ENCODE results near the gene IZUMO4.
A peak's percentile ranks its signal among the peaks of the same experiment; 100 is the strongest.

IZUMO4 gene

DNA sequence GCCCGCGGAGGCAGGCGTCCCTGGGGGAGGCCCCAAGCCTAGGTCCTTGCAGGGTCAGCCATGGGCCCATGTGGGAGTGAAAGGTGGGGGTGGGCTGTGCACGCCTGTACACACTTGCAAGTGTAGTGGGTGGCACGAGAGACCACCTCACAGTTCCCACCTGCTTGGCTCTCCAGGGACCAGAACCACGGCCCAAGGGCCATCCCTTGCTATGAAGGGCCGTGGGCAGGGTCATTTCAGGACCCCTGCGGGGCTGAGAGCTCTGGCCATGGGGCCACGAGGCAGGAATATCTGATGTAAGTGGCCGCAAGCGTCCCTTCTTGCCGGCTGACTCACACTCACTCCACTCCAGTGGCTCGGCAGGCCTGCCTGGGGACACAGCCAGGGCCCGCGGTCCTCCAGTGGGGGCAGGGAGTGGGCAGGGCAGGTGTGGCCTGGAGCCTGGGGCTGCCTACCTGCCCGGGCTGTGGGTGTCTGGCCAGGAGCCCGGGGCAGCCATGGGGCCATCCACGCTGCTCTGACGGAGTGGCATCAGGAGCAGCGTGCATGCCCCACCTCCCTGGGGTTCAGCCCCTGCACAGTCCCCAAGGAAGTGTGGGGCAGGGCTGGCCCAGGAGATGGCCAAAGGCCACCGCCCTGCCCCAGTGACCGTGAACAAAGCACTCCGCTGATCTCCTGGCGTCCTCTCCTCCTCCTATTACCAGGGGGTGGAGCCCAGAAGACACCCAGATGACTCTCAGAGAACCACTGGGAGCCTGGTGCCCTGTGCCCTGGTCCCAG lies 37.1 kb upstream of the IZUMO4 start:
- DNase-seq, result no peak

GRCh38 chr19:2060884-2061494 lies 35.7 kb upstream of the IZUMO4 start:
- peak; percentile 42 for DNase-seq

DNA sequence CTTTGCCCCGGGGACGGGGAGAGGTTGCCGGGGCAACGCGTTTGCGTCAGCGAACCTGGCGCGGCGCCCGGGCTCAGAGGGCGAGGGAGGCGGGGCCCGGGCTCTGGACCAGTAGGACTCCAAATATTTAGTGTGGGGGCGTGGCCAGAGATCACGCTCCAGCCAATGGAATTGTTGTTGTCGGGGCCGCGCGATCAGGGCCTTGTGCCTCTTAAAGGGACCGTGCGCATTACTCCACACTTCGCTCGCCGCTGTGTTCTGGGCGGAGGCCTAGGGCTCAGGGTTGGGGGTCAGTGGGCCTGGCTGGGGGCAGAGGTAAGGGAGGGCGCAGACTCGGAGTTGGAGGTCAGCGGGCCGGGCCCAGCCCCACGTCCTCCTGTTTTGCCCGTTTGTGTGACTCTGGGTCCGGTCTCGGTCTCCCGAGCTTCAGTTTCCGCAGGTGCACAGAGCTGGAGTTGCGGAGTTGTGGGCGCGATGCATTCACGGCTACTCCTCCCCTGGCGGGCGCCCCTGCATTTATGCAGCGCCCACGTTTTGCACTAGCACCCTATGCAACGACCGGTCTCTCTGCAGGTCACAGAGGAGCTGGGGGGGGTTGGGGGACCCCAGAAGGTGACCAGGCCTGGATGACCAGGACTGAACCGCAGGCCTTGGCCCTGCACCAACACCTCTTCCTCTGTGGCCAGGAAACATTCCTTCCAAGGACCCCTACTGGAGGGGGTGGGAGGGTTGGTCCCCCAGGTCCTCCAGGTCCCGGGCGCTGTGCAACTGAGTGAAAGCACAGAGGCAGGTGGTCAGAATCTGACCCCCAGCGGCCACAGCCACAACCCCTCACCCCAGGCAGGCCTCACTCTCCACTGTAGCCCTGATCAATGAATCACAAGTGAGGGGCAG lies 35.0 kb upstream of the IZUMO4 start:
- peak; percentile 99 for DNase-seq

DNA sequence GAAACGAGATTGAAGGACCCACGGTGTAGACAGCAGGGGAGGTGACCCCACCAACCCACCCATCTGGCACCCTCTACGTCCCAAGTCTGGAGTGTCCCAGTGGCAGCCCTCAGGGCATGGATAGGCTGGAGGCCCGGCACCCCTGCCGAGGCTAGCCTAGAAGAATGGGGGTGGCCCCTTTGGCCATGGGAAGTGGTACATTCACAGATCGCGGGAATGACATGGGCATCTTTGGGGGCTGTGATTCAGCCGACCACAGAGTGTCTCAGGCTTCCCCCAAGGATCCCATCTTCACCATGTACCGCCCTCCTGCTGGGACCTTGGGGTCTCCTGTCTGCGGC lies 34.4 kb upstream of the IZUMO4 start:
- DNase-seq, result no peak

- DNase-seq, result no peak
These were observed 33.9 kb upstream of the IZUMO4 start for GRCh38 chr19:2062770-2063169.

DNA sequence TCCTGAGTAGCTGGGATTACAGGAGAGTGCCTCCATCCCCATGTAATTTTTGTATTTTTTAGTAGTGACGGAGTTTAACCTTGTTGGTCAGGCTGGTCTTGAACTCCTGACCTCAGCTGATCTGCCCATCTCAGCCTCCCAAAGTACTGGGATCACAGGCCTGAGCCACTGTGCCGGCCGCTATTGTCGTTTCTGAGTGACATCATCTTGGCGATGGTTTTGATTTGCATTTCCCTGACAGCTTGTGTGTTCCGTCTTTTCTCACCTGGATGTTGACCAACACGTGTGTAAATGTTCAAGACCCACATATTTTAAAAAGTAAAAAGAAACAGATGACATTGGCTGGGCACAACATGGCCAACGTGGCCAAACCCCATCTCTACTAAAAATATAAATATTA lies 32.9 kb upstream of the IZUMO4 start:
- DNase-seq, result no peak

DNA sequence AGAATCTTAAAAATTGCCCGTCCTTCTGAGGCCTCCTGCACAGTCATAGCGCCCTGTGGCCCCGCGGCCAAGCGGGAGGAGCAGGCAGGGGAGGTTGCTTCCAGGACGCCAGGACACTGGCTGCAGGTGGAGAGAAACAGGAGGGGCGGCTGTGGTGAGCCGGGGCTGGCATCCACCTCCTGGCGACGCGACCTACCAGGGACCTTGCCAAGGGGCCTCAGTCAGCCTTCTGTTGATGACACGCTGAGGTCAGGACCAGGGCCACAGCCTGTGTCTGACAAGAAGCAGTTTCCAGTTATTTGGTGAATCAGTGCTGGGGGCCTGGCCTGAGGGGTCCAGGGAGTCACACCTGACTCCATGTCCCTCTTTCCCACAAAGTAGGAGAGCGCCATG lies 32.3 kb upstream of the IZUMO4 start:
- DNase-seq, result no peak

- no peak for DNase-seq
These were observed 31.8 kb upstream of the IZUMO4 start for GRCh38 chr19:2064788-2065524.

DNA sequence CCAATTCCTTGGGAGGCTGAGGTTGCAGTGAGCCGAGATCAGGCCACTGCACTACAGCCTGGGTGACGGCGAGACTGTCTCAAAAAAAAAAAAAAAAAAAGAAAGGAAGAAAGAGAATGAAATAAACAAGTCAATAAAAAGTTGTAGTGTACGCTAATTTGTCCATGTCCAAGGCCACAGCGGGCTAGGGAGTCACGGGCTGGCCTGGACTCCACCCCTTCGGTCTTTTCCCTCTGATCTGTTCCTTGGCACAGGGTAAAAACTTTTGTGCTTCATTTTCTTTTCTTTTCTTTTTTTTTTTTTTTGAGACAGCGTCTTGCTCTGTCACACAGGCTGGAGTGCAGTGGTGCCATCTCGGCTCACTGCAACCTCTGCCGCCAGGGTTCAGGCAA lies 26.3 kb upstream of the IZUMO4 start:
- DNase-seq, result no peak

DNA sequence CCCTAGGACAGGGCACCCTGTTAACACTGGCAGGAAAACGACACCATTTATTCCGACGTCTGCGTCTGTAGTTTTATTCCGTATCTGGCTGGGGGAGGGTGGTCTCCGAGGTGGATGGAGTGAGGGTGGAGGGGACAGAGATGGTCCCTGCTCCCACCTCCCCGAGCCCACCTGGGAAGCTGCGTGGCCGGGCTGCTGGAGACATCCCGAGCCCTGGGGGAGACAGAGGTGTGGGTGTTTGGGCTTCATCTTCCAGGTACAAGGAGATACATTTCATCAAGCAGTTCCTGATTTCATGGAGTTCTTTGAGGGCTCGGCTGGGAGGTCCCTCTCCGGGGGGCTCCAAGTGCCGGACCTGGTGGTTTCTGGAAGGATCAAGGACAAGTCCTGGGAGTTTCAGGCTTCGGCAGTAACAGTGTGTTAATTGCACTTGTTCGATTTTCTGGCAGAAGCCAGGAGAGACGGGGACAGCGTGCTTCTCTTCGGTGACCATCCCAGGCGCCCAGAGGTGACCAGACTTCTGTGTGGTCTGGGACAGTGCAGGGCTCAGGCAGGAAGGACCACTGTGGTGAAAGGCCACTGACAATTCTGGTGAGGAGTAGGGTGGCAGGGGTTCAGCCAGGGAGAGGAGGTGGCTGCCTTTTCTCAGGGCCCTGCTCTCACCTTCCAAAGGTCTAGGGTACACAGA lies 25.6 kb upstream of the IZUMO4 start:
- no peak for DNase-seq

DNA sequence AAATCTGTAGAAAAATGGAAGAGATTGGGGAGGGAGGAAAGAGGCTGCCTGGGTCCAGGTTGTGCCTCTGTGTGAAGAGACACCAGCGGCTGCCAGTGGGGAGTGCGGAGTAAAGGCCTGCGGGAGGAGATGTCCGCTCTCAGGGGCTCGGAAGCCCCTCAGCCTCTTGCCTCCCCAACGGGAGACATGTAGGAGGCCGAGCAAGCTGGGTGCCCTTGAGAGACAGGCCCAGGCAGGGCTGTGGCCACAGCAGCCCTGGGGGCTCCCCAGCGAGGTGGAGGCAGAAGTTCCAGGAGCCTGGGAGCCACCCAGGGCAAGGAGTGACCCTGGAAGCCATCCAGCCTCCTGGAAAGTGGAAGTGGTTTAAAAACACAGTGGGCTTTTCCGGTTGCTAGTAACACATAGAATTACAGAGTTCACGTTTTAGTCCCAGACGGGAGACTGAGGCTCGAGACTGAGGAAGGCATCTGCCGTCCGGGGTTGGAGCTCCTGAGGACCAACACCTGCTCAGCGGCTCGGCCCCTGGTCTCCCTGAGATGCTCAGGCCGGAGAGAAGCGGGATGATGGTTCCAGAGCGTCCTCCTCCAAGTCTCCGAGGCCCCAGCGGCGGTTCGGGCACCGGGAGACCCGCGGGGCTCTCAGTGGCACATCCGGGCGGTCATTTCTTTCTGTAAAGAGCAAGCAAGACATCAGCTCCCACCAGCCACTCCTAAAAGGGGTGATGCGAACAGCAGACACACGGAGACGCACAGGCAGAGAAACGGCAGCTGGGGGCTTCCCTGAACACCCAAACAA lies 23.8 kb upstream of the IZUMO4 start:
- no peak for DNase-seq

DNA sequence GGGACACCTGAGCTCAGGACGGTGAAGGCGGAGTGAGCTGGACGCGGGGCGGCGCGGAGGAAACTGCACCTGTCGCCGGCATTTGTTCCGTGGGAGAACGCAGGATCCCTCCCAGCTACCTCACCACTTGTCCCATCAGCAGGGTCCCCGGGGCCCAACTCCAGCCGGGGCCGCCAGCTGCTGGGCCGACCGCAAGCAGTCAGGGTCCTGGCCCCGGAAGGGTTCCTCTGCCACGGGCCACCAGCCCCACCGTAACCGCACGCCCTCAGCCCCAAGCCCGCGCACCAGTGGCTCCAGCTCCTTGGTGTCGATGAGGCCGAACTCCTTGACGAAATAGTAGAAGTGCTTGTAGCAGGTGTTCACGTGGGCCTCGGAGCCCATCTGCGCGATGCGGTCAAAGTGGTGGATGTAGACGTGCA lies 20.2 kb upstream of the IZUMO4 start:
- DNase-seq, result no peak

DNA sequence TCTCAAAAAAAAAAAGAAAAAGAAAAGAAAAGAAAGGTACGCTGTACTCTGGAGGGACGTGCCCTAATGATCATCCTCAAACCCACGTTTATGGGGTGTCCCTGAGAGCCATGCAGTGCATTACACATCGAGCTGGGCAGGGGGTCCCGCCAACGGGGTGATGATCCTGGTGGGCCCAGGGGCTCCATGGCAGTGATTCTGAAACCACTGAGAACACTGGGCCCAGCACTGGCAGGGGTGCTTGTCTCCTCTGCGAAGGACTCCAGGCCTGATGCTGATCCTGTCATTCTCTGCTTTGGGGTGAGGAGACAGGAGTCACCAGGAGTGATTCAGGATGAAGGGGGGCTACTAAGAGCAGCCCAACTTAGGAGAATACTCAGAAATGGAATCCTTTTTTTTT lies 19.3 kb upstream of the IZUMO4 start:
- DNase-seq, result no peak

DNA sequence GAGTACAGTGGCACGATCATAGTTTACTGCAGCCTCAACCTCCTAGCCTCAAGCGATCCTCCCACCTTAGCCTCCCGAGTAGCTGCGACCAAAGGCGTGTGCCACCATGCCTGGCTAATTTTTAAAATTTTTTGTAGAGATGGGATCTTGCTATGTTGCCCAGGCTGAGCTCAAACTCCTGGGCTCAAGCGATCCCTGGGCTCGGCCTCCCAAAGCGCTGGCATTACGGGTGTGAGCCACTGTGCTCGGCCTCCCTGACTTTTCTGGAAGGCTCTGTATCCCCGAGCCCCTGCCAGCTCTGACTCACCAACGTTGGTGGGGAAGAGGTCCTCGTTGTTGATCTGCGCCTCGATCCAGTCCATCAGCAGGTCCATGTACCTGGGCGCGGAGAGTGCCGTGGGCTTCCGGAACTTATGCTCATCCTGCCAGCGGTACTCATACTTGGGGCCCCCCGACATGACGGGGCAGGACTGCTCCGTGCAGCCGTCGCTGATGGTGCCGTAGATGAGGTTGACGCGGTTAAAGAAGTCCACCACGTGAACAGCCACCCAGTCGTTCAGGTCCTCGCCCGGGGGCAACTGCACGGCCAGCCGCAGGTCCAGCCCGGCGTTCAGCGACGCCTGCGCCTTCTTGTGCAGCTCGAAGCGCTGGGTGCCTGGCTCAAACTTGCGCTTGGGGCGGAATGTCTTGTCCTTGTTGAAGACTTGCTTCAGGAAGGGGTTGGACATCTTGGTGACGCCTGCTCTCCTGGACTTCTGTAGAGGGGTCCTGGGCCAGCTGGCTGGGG lies 18.7 kb upstream of the IZUMO4 start:
- DNase-seq, result no peak

GRCh38 chr19:2079076-2079864 lies 17.4 kb upstream of the IZUMO4 start:
- no peak for DNase-seq

DNA sequence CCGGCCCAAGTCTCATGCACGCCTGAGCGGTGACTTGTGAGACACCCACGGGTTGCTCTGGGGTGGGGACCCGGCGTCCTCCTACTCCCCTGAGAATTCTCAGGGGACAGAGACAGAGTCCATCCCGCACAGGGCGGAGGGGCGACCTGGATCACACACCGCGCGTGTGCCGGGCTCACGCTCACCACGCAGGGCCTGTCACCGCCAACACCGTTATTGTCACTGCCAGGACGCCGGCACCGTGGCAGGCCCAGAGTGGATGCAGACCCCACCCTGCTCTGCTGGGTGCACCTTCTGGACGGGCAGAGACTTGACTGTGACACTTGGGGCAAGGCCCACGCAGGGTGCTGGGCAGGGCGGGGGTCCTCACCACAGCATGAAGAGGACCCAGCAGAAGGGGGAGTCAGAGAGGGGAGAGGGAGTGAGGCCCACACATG lies 16.8 kb upstream of the IZUMO4 start:
- no peak for DNase-seq

- no peak for DNase-seq
These were observed 16.3 kb upstream of the IZUMO4 start for GRCh38 chr19:2080336-2080988.

DNA sequence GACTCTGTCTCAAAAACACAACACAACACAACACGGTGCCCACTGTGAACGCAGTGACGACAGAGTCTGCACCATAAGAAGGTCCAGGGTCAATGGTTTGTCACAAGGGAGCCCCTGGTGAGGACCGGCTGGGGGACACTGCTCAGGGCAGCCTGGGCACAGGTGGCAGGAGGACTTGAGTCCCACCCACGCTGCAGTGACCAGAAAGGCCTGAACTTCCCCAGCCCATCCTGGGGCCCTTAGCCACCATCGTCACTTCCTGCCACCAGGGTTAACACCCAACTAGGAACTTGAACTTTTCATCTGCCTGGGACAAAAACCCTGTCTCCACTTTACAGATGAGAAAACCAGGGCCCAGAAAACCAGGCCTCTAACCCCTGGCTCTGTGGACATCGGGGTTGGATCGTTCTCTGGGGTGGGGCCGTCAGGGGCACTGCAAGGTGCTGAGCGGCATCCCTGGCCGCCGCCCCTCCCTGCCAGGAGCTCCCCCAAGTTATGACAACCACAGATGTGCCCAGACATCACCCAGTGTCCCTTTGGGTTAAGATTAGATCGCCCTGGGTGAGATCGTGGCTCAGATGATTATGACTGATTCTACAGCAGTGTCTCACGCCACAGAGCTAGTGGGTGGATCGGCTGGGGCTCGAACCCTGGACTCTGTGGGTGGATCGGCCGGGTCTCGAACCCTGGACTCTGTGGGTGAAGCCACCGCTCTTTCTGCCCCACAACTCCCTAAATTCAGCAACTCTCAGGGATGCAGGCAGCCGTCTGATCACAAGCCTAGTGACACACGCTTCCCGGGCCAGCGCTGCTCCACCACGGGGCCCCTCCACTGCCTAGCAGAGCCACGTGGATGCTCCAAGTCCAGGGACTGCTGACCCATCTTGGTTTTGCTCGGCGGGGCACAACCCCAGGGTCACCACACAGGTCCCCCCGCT lies 14.6 kb upstream of the IZUMO4 start:
- DNase-seq, result peak; percentile 73
